ENCODE data around the gene STEAP2.

Gene STEAP2

GRCh38 chr7:90209776-90210175 lies 1.8 kb upstream of the STEAP2 start:
- Histone ChIP-seq H3K36me3 (ENCODE audit: insufficient read depth, low read length) (no peaks in the 10 kb centered on the region), H3K4me1 (ENCODE audit: insufficient read depth, low read length, poor library complexity, severe bottlenecking) (no peaks in the 10 kb centered on the region), H3F3A (ENCODE audit: low read depth) (no peaks in the 10 kb centered on the region), H4K20me1 (ENCODE audit: insufficient read depth, low read length, poor library complexity, severe bottlenecking) (no peaks in the 10 kb centered on the region), H3K9ac (ENCODE audit: low read depth, low read length, poor library complexity, severe bottlenecking) (no peak overlapping the region), H3K4me2 (ENCODE audit: low read depth, low read length, poor library complexity, severe bottlenecking) (no peak overlapping the region), H3K9me3 (ENCODE audit: insufficient read depth, low read depth, low read length) (no peaks in the 10 kb centered on the region), H3K27me3 (ENCODE audit: insufficient read depth, low read length, poor library complexity, severe bottlenecking) (no peaks in the 10 kb centered on the region), H3K9me2 (replicated peaks; ENCODE audit: low read depth, low read length) (no peaks in the 10 kb centered on the region), H2AFZ (ENCODE audit: low read length) (no peak overlapping the region), H3K79me2 (ENCODE audit: insufficient read depth, low read length) (no peaks in the 10 kb centered on the region), H3K4me3 (ENCODE audit: low read length, poor library complexity, severe bottlenecking) (no peak overlapping the region)
- TF ChIP-seq EZH2phosphoT487 (IDR thresholded peaks at IDR 0.05; ENCODE audit: borderline replicate concordance) (no peak), CTCF (conservative IDR thresholded peaks at IDR 0.05; ENCODE audit: low read length) (no peak)

GRCh38 chr7:90210475-90210874 lies 1.1 kb upstream of the STEAP2 start:
- H3K9ac ChIP-seq (ENCODE audit: low read depth, low read length, poor library complexity, severe bottlenecking): no peak overlapping the region
- H3K27me3 ChIP-seq (ENCODE audit: insufficient read depth, low read length, poor library complexity, severe bottlenecking): no peaks in the 10 kb centered on the region
- no peaks in the 10 kb centered on the region for H3K4me1 ChIP-seq (ENCODE audit: insufficient read depth, low read length, poor library complexity, severe bottlenecking)
- H3K9me2 ChIP-seq (replicated peaks; ENCODE audit: low read depth, low read length): no peaks in the 10 kb centered on the region
- H3K79me2 ChIP-seq (ENCODE audit: insufficient read depth, low read length): no peaks in the 10 kb centered on the region
- no peaks in the 10 kb centered on the region for H3K36me3 ChIP-seq (ENCODE audit: insufficient read depth, low read length)
- H3K4me3 ChIP-seq (ENCODE audit: low read length, poor library complexity, severe bottlenecking): no peak overlapping the region
- H2AFZ ChIP-seq (ENCODE audit: low read length): no peak overlapping the region
- no peaks in the 10 kb centered on the region for H4K20me1 ChIP-seq (ENCODE audit: insufficient read depth, low read length, poor library complexity, severe bottlenecking)
- H3K4me2 ChIP-seq (ENCODE audit: low read depth, low read length, poor library complexity, severe bottlenecking): no peak overlapping the region
- no peaks in the 10 kb centered on the region for H3F3A ChIP-seq (ENCODE audit: low read depth)
- TF ChIP-seq EZH2phosphoT487 (IDR thresholded peaks at IDR 0.05; ENCODE audit: borderline replicate concordance): no peak
- TF ChIP-seq CTCF (conservative IDR thresholded peaks at IDR 0.05; ENCODE audit: low read length): no peak
- no peaks in the 10 kb centered on the region for H3K9me3 ChIP-seq (ENCODE audit: insufficient read depth, low read depth, low read length)

- TF ChIP-seq CTCF (conservative IDR thresholded peaks at IDR 0.05; ENCODE audit: low read length): no peak
- no peak for TF ChIP-seq EZH2phosphoT487 (IDR thresholded peaks at IDR 0.05; ENCODE audit: borderline replicate concordance)
- no peak overlapping the region for H3K4me2 ChIP-seq (ENCODE audit: low read depth, low read length, poor library complexity, severe bottlenecking)
These were observed 559 bp upstream of the STEAP2 start for GRCh38 chr7:90210981-90211380.

More at GRCh38 chr7:90210981-90211380, 559 bp upstream of the STEAP2 start:
- no peaks in the 10 kb centered on the region for H4K20me1 ChIP-seq (ENCODE audit: insufficient read depth, low read length, poor library complexity, severe bottlenecking)
- no peaks in the 10 kb centered on the region for H3K9me2 ChIP-seq (replicated peaks; ENCODE audit: low read depth, low read length)
- no peaks in the 10 kb centered on the region for H3K27me3 ChIP-seq (ENCODE audit: insufficient read depth, low read length, poor library complexity, severe bottlenecking)
- no peaks in the 10 kb centered on the region for H3F3A ChIP-seq (ENCODE audit: low read depth)
- no peaks in the 10 kb centered on the region for H3K79me2 ChIP-seq (ENCODE audit: insufficient read depth, low read length)
- no peak overlapping the region for H3K9ac ChIP-seq (ENCODE audit: low read depth, low read length, poor library complexity, severe bottlenecking)
- H3K9me3 ChIP-seq (ENCODE audit: insufficient read depth, low read depth, low read length): no peaks in the 10 kb centered on the region
- no peaks in the 10 kb centered on the region for H3K4me1 ChIP-seq (ENCODE audit: insufficient read depth, low read length, poor library complexity, severe bottlenecking)
- no peaks in the 10 kb centered on the region for H3K36me3 ChIP-seq (ENCODE audit: insufficient read depth, low read length)
- no peak overlapping the region for H2AFZ ChIP-seq (ENCODE audit: low read length)
- H3K4me3 ChIP-seq (ENCODE audit: low read length, poor library complexity, severe bottlenecking): no peak overlapping the region
